Lower leg skin (tissue), 3 donors: Measurements from ENCODE around the gene RIOX2.

Experiments
- CTCF ChIP-seq, 3 donors: fragments of 450-650 bp; IDR thresholded peaks; one replicate each; pipeline ENCODE4 v1.5.1; 2016; ENCODE audit warnings: antibody characterized with exemption in 3 of 3, mild to moderate bottlenecking in 3 of 3, moderate library complexity in 2 of 3
- POLR2A ChIP-seq, 2 donors: fragments of 450-650 bp; IDR thresholded peaks; one replicate each; pipeline ENCODE4 v1.6.1; 2016 to 2017; ENCODE audit warnings: antibody characterized with exemption in 2 of 2, mild to moderate bottlenecking in 1 of 2, moderate library complexity in 1 of 2

GRCh38 chr3:97948351-97949109 lies 23.7 kb downstream of the RIOX2 start:
- no peak for TF ChIP-seq CTCF (IDR thresholded peaks at IDR 0.05)
- TF ChIP-seq POLR2A (IDR thresholded peaks at IDR 0.05) = no peak
